ENCODE data around the gene CATSPER1.

- TF ChIP-seq POLR2AphosphoS5 (IDR thresholded peaks at IDR 0.05): no peak
- TF ChIP-seq POLR2A (IDR thresholded peaks at IDR 0.05; ENCODE audit: low read depth): no peak
Measured at GRCh38 chr11:66075273-66075672, 49.0 kb upstream of the CATSPER1 start.

All from esophagus muscularis mucosa (tissue), 2 donors.